WTC11 (cell line): ENCODE measurements around the gene EIF4E3. TPM values are rescaled to one million over a fixed set of nuclear protein-coding genes. Genes with fewer than 3 reads are reported as not detected.

Experiments used
- ATAC-seq: fragments of 200-7000 bp; cut with Tn5 transposase; 2 replicates; pipeline ENCODE4 v1.10.0; 2021; ENCODE audit warnings: mild to moderate bottlenecking, moderate library complexity
- CTCF ChIA-PET: fragments of 300-600 bp; sonication (Branson Sonifier 250); formaldehyde crosslinking; loops from one replicate; lab custom pipeline; 2021; ENCODE audit warnings: antibody characterized with exemption; lab: Charles Lee
- POLR2A ChIA-PET: fragments of 350-600 bp; sonication (Branson Sonifier 250); formaldehyde crosslinking; loops from one replicate; lab custom pipeline; 2021; ENCODE audit warnings: antibody characterized with exemption; lab: Charles Lee
- DNase-seq: peaks from one replicate; pipeline ENCODE4 v3.0.0; 2021; ENCODE audit warnings: low spot score
- H3K27ac Mint-ChIP-seq: 2 replicates; pipeline ENCODE4 v1.8.0; 2021; ENCODE audit warnings: mixed read lengths
- H3K27me3 Mint-ChIP-seq: 2 replicates; pipeline ENCODE4 v1.8.0; 2021; ENCODE audit warnings: low read depth, mild to moderate bottlenecking, moderate library complexity, mixed read lengths
- H3K36me3 Mint-ChIP-seq: 2 replicates; pipeline ENCODE4 v1.8.0; 2021; ENCODE audit warnings: mixed read lengths
- H3K4me1 Mint-ChIP-seq: 2 replicates; pipeline ENCODE4 v1.8.0; 2022; ENCODE audit warnings: mixed read lengths
- H3K4me3 Mint-ChIP-seq: 2 replicates; pipeline ENCODE4 v1.8.0; 2021; ENCODE audit warnings: mild to moderate bottlenecking, moderate library complexity, mixed read lengths
- H3K9me3 Mint-ChIP-seq: 2 replicates; pipeline ENCODE4 v1.8.0; 2021; ENCODE audit warnings: mixed read lengths
- AR ChIP-seq: fragments of 250-450 bp; sonication (Bioruptor Pico); IDR thresholded peaks from 2 replicates; pipeline ENCODE4 v1.9.0; 2021; ENCODE audit warnings: mild to moderate bottlenecking
- GTF2I ChIP-seq: fragments of 250-450 bp; sonication (Bioruptor Pico); conservative IDR thresholded peaks from 2 replicates; pipeline ENCODE4 v1.4.0; 2021; ENCODE audit warnings: mild to moderate bottlenecking
- IRF2 ChIP-seq: sonication (generic); formaldehyde crosslinking; IDR thresholded peaks from 2 replicates; pipeline ENCODE4 v1.8.0; 2022; ENCODE audit warnings: low read depth, missing genetic modification reagents, borderline replicate concordance
- NFE2L1 ChIP-seq: sonication (generic); formaldehyde crosslinking; IDR thresholded peaks from 2 replicates; pipeline ENCODE4 v1.8.1; 2023; ENCODE audit warnings: missing genetic modification reagents
- PRRX2 ChIP-seq: fragments of 250-450 bp; sonication (Bioruptor Pico); IDR thresholded peaks from 2 replicates; pipeline ENCODE4 v1.8.0; 2021; ENCODE audit warnings: mild to moderate bottlenecking
- RORB ChIP-seq: fragments of 250-450 bp; sonication (Bioruptor Pico); IDR thresholded peaks from 2 replicates; pipeline ENCODE4 v1.9.0; 2021; ENCODE audit warnings: mild to moderate bottlenecking
- ZNF232 ChIP-seq: sonication (generic); formaldehyde crosslinking; IDR thresholded peaks from 2 replicates; pipeline ENCODE4 v1.8.0; 2022; ENCODE audit warnings: mild to moderate bottlenecking, missing genetic modification reagents
- ZNF425 ChIP-seq: fragments of 250-450 bp; sonication (Bioruptor Pico); conservative IDR thresholded peaks from 2 replicates; pipeline ENCODE4 v1.9.0; 2021; ENCODE audit warnings: mild to moderate bottlenecking
- ZSCAN18 ChIP-seq: fragments of 250-450 bp; sonication (Bioruptor Pico); IDR thresholded peaks from 2 replicates; pipeline ENCODE4 v2.1.2; 2022; ENCODE audit warnings: mild to moderate bottlenecking, moderate library complexity
- total RNA-seq: library from RNA; stranded (reverse); gene quantifications from 3 replicates; pipeline ENCODE4 v1.2.3, GENCODE V29; 2021
- TF ChIP-seq, protein P1 (sequence below): sonication (generic); formaldehyde crosslinking; IDR thresholded peaks from 2 replicates; pipeline ENCODE4 v1.8.0; 2022; ENCODE audit warnings: mild to moderate bottlenecking, missing genetic modification reagents
- TF ChIP-seq, protein P2 (sequence below): sonication (generic); formaldehyde crosslinking; IDR thresholded peaks from 2 replicates; pipeline ENCODE4 v1.8.1; 2022; ENCODE audit warnings: low read depth, mild to moderate bottlenecking, moderate library complexity, missing genetic modification reagents, borderline replicate concordance
- TF ChIP-seq, protein P3 (sequence below): sonication (generic); formaldehyde crosslinking; IDR thresholded peaks from 2 replicates; pipeline ENCODE4 v1.8.1; 2022; ENCODE audit warnings: low read depth, missing genetic modification reagents, borderline replicate concordance

EIF4E3 gene
- total RNA-seq, 1 experiment from 2014 or later = 16.5 TPM

DNA sequence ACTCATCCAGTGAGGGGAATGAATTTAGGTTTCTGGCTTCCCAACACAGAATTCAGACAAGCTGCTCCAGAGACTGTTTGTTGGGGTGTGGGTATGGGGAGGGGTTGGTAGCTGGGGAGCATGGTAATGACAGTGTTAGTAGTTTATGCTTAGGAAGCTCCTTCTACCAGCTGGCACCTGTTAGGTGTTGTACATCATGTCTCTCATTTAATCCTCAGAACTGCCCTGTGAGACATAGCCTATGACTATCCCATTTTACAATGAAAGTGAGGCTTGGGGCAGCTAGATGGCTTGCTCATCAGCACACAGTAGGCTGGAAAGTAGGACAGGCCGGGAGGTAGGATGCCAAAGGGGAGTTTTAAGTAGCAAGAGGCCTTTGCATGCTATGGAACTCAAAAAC, 2.5 kb downstream of the EIF4E3 start:
- Mint-ChIP-seq H3K27ac (no peak overlapping the region), H3K36me3 (no peaks in the 10 kb centered on the region)
- POLR2A ChIA-PET = no interaction called here
- no peak for ATAC-seq
- CTCF ChIA-PET = no interaction called here
- no peak for TF ChIP-seq IRF2 (CRISPR knock-in tag)
- TF ChIP-seq AR (CRISPR knock-in tag) = no peak
- no peak for TF ChIP-seq NFE2L1 (CRISPR knock-in tag)
- TF ChIP-seq, protein P1, sequence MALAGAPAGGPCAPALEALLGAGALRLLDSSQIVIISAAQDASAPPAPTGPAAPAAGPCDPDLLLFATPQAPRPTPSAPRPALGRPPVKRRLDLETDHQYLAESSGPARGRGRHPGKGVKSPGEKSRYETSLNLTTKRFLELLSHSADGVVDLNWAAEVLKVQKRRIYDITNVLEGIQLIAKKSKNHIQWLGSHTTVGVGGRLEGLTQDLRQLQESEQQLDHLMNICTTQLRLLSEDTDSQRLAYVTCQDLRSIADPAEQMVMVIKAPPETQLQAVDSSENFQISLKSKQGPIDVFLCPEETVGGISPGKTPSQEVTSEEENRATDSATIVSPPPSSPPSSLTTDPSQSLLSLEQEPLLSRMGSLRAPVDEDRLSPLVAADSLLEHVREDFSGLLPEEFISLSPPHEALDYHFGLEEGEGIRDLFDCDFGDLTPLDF = no peak
- no peak for TF ChIP-seq GTF2I (CRISPR knock-in tag)
- no peak for TF ChIP-seq PRRX2
- TF ChIP-seq RORB (CRISPR knock-in tag) = no peak
- no peak for TF ChIP-seq ZNF425 (CRISPR knock-in tag)
- no peak for TF ChIP-seq ZNF232 (CRISPR knock-in tag)
- TF ChIP-seq, protein P2, sequence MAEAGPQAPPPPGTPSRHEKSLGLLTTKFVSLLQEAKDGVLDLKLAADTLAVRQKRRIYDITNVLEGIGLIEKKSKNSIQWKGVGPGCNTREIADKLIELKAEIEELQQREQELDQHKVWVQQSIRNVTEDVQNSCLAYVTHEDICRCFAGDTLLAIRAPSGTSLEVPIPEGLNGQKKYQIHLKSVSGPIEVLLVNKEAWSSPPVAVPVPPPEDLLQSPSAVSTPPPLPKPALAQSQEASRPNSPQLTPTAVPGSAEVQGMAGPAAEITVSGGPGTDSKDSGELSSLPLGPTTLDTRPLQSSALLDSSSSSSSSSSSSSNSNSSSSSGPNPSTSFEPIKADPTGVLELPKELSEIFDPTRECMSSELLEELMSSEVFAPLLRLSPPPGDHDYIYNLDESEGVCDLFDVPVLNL (CRISPR knock-in tag) = no peak
- no peak for TF ChIP-seq ZSCAN18
- TF ChIP-seq, protein P3, sequence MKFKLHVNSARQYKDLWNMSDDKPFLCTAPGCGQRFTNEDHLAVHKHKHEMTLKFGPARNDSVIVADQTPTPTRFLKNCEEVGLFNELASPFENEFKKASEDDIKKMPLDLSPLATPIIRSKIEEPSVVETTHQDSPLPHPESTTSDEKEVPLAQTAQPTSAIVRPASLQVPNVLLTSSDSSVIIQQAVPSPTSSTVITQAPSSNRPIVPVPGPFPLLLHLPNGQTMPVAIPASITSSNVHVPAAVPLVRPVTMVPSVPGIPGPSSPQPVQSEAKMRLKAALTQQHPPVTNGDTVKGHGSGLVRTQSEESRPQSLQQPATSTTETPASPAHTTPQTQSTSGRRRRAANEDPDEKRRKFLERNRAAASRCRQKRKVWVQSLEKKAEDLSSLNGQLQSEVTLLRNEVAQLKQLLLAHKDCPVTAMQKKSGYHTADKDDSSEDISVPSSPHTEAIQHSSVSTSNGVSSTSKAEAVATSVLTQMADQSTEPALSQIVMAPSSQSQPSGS = no peak
- TF ChIP-seq, all 79 proteins: peak for 0
- no peak for DNase-seq
- H3K4me3 Mint-ChIP-seq = 0 out of 2 replicates have a peak overlapping the region, but pooled peaks have one; percentile 6
- peaks cover 19% of the 10 kb centered on the region for H3K4me1 Mint-ChIP-seq
- no peaks in the 10 kb centered on the region for H3K9me3 Mint-ChIP-seq
- peaks cover 35% of the 10 kb centered on the region for H3K27me3 Mint-ChIP-seq

- CTCF ChIA-PET = interaction anchor here (0.5 kb wide), 1 partner anchor 89 kb away, joined by 3 read pairs; no protein-coding TSS in a partner anchor
- Mint-ChIP-seq H3K27me3 (peaks cover 32% of the 10 kb centered on the region), H3K4me3 (no peak overlapping the region), H3K36me3 (no peaks in the 10 kb centered on the region), H3K9me3 (no peaks in the 10 kb centered on the region), H3K27ac (no peak overlapping the region), H3K4me1 (peaks cover 19% of the 10 kb centered on the region)
- DNase-seq (no peak), ATAC-seq (no peak)
- TF ChIP-seq NFE2L1 (CRISPR knock-in tag) = no peak
- POLR2A ChIA-PET = no interaction called here
Observed at GRCh38 chr3:71721651-71722157, 3.5 kb downstream of the EIF4E3 start.
